ENCODE results near the gene P3R3URF. TPM values are rescaled to one million over a fixed set of nuclear protein-coding genes. Genes with fewer than 3 reads are reported as not detected.

The P3R3URF gene
- total and polyA plus RNA-seq, 10 donors = not detected

- intact Hi-C loops (cut with DNase I; ENCODE audit: low total_unique reads) = no loop called here
- peaks cover 0 to 8% (median 0%) of the 10 kb centered on the region in 7 donors for H3K27me3 ChIP-seq (replicated peaks in 1 of 7)
- H3K4me1 ChIP-seq = peaks cover 4 to 48% (median 22%) of the 10 kb centered on the region in 6 donors
- H3K27ac ChIP-seq = peak overlapping the region in 4 of 8 donors; percentile 4 to 33 (median 24)
- no peaks in the 10 kb centered on the region for H3K9me3 ChIP-seq
- TF ChIP-seq, protein P1, sequence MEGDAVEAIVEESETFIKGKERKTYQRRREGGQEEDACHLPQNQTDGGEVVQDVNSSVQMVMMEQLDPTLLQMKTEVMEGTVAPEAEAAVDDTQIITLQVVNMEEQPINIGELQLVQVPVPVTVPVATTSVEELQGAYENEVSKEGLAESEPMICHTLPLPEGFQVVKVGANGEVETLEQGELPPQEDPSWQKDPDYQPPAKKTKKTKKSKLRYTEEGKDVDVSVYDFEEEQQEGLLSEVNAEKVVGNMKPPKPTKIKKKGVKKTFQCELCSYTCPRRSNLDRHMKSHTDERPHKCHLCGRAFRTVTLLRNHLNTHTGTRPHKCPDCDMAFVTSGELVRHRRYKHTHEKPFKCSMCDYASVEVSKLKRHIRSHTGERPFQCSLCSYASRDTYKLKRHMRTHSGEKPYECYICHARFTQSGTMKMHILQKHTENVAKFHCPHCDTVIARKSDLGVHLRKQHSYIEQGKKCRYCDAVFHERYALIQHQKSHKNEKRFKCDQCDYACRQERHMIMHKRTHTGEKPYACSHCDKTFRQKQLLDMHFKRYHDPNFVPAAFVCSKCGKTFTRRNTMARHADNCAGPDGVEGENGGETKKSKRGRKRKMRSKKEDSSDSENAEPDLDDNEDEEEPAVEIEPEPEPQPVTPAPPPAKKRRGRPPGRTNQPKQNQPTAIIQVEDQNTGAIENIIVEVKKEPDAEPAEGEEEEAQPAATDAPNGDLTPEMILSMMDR (IDR thresholded peaks at IDR 0.05 in 8 of 11, conservative IDR thresholded peaks at IDR 0.05 in 3 of 11) = no peak
- TF ChIP-seq POLR2AphosphoS5 (IDR thresholded peaks at IDR 0.05) (no peak), POLR2A (IDR thresholded peaks at IDR 0.05) (no peak)
- H3K4me3 ChIP-seq = no peak overlapping the region
- DNase-seq = no peak
- H3K36me3 ChIP-seq = no peaks in the 10 kb centered on the region
- WGBS, 5 donors = 42 to 81% (median 62%) methylated on average over 3 of the region's 3 CpGs
Observed at GRCh38 chr1:46205791-46206190, 29.5 kb upstream of the P3R3URF start.

DNA sequence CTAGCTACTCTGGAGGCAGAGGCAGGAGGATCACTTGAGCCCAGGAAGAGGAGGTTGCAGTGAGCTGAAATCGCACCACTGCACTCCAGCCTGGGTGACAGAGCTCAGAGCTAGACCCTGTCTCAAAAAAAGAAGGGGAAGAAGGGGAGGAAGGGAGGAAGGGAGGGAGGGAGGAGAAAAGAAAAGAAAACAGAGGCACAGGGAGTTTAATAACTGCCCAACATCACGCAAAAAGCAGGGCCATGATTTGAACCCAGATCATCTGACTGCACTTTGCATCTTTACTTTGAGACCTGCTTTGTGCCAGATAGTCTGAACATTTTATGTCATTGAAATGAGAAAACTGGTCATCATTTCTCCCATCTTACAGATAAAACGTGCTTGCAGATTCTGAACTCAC lies 28.9 kb upstream of the P3R3URF start:
- Histone ChIP-seq H3K27me3 (replicated peaks in 1 of 7) (peaks cover 0 to 8% (median 0%) of the 10 kb centered on the region in 7 donors), H3K4me1 (peaks cover 4 to 48% (median 22%) of the 10 kb centered on the region in 6 donors), H3K9me3 (no peaks in the 10 kb centered on the region), H3K4me3 (peak overlapping the region in 1 of 8 donors; percentile 81), H3K27ac (peak overlapping the region in 4 of 8 donors; percentile 4 to 82 (median 76)), H3K36me3 (no peaks in the 10 kb centered on the region)
- no peak for DNase-seq
- WGBS, 5 donors = 76 to 89% (median 88%) methylated on average over 3 of the region's 3 CpGs
- intact Hi-C loops (cut with DNase I; ENCODE audit: low total_unique reads) = no loop called here
- TF ChIP-seq, protein P1 (IDR thresholded peaks at IDR 0.05 in 8 of 11, conservative IDR thresholded peaks at IDR 0.05 in 3 of 11) = no peak
- TF ChIP-seq POLR2AphosphoS5 (IDR thresholded peaks at IDR 0.05) (no peak), POLR2A (IDR thresholded peaks at IDR 0.05) (no peak)

GRCh38 chr1:46204406-46204742 lies 28.1 kb upstream of the P3R3URF start:
- 28 to 47% (median 31%) methylated on average over 4 to 5 of the region's 5 CpGs for WGBS, 5 donors
- intact Hi-C loops (cut with DNase I; ENCODE audit: low total_unique reads) = no loop called here
- no peak for DNase-seq
- TF ChIP-seq POLR2AphosphoS5 (IDR thresholded peaks at IDR 0.05) = no peak
- no peak for TF ChIP-seq POLR2A (IDR thresholded peaks at IDR 0.05)
- TF ChIP-seq, protein P1 (IDR thresholded peaks at IDR 0.05 in 8 of 11, conservative IDR thresholded peaks at IDR 0.05 in 3 of 11) = no peak
- Histone ChIP-seq H3K27ac (peak overlapping the region in 7 of 8 donors; percentile 19 to 82 (median 76)), H3K9me3 (no peaks in the 10 kb centered on the region), H3K4me3 (peak overlapping the region in 7 of 8 donors; percentile 46 to 81 (median 58)), H3K36me3 (no peaks in the 10 kb centered on the region), H3K4me1 (peaks cover 4 to 48% (median 26%) of the 10 kb centered on the region in 6 donors), H3K27me3 (replicated peaks in 1 of 7) (peaks cover 0 to 8% (median 0%) of the 10 kb centered on the region in 7 donors)

DNA sequence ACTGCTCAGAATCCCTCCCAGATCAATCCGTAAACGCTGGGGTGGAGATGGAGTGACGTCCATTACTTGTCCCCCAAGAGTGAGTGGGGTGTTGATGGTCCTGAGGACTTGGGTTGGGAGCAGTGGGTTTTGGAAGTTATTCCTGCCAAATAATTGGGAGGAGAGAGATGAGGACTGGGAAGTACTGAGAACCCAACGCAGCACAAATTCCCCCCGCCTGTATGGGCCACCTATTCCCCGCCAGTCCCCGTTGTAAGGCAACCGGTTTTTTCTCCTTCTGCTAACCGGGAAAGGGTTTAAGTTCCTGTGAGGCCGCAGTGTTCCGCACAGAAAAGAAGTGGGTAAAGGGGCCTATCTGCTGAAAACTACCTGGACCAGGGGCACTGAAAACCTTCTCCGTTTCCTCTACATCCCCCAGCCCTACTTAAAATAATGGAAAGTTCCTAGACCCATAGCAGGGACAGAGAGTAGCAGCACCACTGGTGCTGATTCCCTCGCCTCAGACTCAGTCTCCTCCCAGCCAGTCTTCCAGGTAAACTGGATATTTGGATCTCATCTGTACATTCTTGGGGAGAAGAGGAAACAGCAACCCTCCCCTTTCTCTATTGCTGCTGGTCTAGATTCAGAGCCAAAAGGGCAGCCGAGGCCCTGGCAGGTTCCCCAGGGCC lies 27.6 kb upstream of the P3R3URF start:
- TF ChIP-seq POLR2A (IDR thresholded peaks at IDR 0.05) (no peak), POLR2AphosphoS5 (IDR thresholded peaks at IDR 0.05) (no peak)
- TF ChIP-seq, protein P1 (IDR thresholded peaks at IDR 0.05 in 8 of 11, conservative IDR thresholded peaks at IDR 0.05 in 3 of 11) = no peak
- Histone ChIP-seq H3K27me3 (replicated peaks in 1 of 7) (peaks cover 0 to 8% (median 0%) of the 10 kb centered on the region in 7 donors), H3K4me1 (peaks cover 6 to 52% (median 31%) of the 10 kb centered on the region in 6 donors), H3K27ac (peak overlapping the region; percentile 19 to 82 (median 74)), H3K9me3 (no peaks in the 10 kb centered on the region), H3K36me3 (no peaks in the 10 kb centered on the region), H3K4me3 (peak overlapping the region; percentile 46 to 81 (median 60))
- intact Hi-C loops (cut with DNase I; ENCODE audit: low total_unique reads) = no loop called here
- WGBS, 5 donors = 19 to 46% (median 34%) methylated on average over 14 of the region's 14 CpGs
- DNase-seq = no peak
